PC-9 (cell line): ENCODE results near the gene FOXF2. TPM values are rescaled to one million over a fixed set of nuclear protein-coding genes. Genes with fewer than 3 reads are reported as not detected.

Source experiments
- BruUV-seq: library from RNA; stranded (reverse); fragments of 400-500 nt; replicated peaks from 2 replicates; lab custom pipeline; 2021; lab: Mats Ljungman, UMichigan
- CTCF ChIA-PET: fragments of 300-600 bp; sonication (Branson Sonifier 250); formaldehyde crosslinking; loops from one replicate; lab custom pipeline; 2022; ENCODE audit warnings: antibody characterized with exemption; lab: Charles Lee
- POLR2A ChIA-PET: fragments of 300-600 bp; sonication (Branson Sonifier 250); formaldehyde crosslinking; loops from one replicate; lab custom pipeline; 2022; ENCODE audit warnings: antibody characterized with exemption; ENCODE audit not compliant: unreplicated experiment; lab: Charles Lee
- DNase-seq, 2 experiments: peaks; one replicate each; pipeline versions ENCODE4 v3.0.0 to v3.0.0-alpha.2; 2015 to 2022; ENCODE audit warnings: mixed read lengths in 1 of 2
- H2AFZ ChIP-seq: fragments of 200-600 bp; sonication (generic); 2 replicates; pipeline ENCODE4 v1.8.1; 2017; ENCODE audit warnings: antibody characterized with exemption
- H3F3A ChIP-seq: fragments of 200-600 bp; sonication (generic); 2 replicates; pipeline ENCODE4 v1.8.1; 2017; ENCODE audit warnings: antibody characterized with exemption, mild to moderate bottlenecking, low read depth; ENCODE audit not compliant: insufficient read depth
- H3K27ac ChIP-seq: fragments of 200-600 bp; sonication (generic); 2 replicates; pipeline ENCODE4 v1.6.1; 2016; ENCODE audit warnings: mixed run types
- H3K27me3 ChIP-seq: fragments of 200-600 bp; sonication (generic); 2 replicates; pipeline ENCODE4 v1.6.1; 2016; ENCODE audit warnings: low read depth, mixed run types; ENCODE audit not compliant: insufficient read depth
- H3K36me3 ChIP-seq: fragments of 200-600 bp; sonication (generic); 2 replicates; pipeline ENCODE4 v1.6.1; 2016; ENCODE audit warnings: low read depth, mixed run types
- H3K4me1 ChIP-seq: fragments of 200-600 bp; sonication (generic); replicated peaks from 2 replicates; pipeline ENCODE4 v1.6.1; 2016; ENCODE audit warnings: mixed run types; ENCODE audit not compliant: insufficient read depth
- H3K4me2 ChIP-seq: fragments of 200-600 bp; sonication (generic); 2 replicates; pipeline ENCODE4 v1.6.1; 2017; ENCODE audit warnings: mixed run types
- H3K4me3 ChIP-seq: fragments of 200-600 bp; sonication (generic); 2 replicates; pipeline ENCODE4 v1.6.1; 2016; ENCODE audit warnings: mixed run types
- H3K79me2 ChIP-seq: fragments of 200-600 bp; sonication (generic); 2 replicates; pipeline ENCODE4 v1.6.1; 2017; ENCODE audit warnings: low read depth, mixed run types
- H3K9me2 ChIP-seq: fragments of 200-600 bp; sonication (generic); 2 replicates; pipeline ENCODE4 v1.8.1; 2017; ENCODE audit warnings: mild to moderate bottlenecking; ENCODE audit not compliant: insufficient read depth
- H3K9me3 ChIP-seq: fragments of 200-600 bp; sonication (generic); 2 replicates; pipeline ENCODE4 v1.8.1; 2016; ENCODE audit warnings: low read depth; ENCODE audit not compliant: insufficient read depth
- H4K20me1 ChIP-seq: fragments of 200-600 bp; sonication (generic); 2 replicates; pipeline ENCODE4 v1.8.1; 2017; ENCODE audit not compliant: insufficient read depth
- EZH2 ChIP-seq: fragments of 200-600 bp; sonication (generic); IDR thresholded peaks from 2 replicates; pipeline ENCODE4 v1.8.0; 2017; ENCODE audit warnings: antibody characterized with exemption, low read depth
- intact Hi-C: fragments of 100-400 bp; cut with micrococcal nuclease; formaldehyde crosslinking; loops from one replicate; pipeline ENCODE4 v1.10.0; 2022; ENCODE audit not compliant: unreplicated experiment
- total RNA-seq: library from RNA; stranded (reverse); gene quantifications from 2 replicates; pipeline ENCODE4 v1.2.3, GENCODE V29; 2021
- TF ChIP-seq, protein P1 (sequence below): fragments of 200-600 bp; sonication (generic); conservative IDR thresholded peaks from 2 replicates; pipeline ENCODE4 v1.6.1; 2017; ENCODE audit warnings: mixed run types, antibody characterized with exemption, mild to moderate bottlenecking, moderate library complexity

The FOXF2 gene
- total RNA-seq, 1 experiment from 2014 or later: not detected

GRCh38 chr6:1390133-1390945, 963 bp downstream of the FOXF2 start:
- CTCF ChIA-PET: no interaction called here
- H3K4me3 ChIP-seq: no peak overlapping the region
- intact Hi-C loops: no loop called here
- TF ChIP-seq, protein P1, sequence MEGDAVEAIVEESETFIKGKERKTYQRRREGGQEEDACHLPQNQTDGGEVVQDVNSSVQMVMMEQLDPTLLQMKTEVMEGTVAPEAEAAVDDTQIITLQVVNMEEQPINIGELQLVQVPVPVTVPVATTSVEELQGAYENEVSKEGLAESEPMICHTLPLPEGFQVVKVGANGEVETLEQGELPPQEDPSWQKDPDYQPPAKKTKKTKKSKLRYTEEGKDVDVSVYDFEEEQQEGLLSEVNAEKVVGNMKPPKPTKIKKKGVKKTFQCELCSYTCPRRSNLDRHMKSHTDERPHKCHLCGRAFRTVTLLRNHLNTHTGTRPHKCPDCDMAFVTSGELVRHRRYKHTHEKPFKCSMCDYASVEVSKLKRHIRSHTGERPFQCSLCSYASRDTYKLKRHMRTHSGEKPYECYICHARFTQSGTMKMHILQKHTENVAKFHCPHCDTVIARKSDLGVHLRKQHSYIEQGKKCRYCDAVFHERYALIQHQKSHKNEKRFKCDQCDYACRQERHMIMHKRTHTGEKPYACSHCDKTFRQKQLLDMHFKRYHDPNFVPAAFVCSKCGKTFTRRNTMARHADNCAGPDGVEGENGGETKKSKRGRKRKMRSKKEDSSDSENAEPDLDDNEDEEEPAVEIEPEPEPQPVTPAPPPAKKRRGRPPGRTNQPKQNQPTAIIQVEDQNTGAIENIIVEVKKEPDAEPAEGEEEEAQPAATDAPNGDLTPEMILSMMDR: no peak
- TF ChIP-seq EZH2: no peak
- H3K4me2 ChIP-seq: no peak overlapping the region
- H3K9me3 ChIP-seq: no peaks in the 10 kb centered on the region
- no peaks in the 10 kb centered on the region for H3F3A ChIP-seq
- no peaks in the 10 kb centered on the region for H3K79me2 ChIP-seq
- H3K27ac ChIP-seq: no peak overlapping the region
- POLR2A ChIA-PET: interaction anchor here (0.6 kb wide), 1 partner anchor 831 kb away, joined by 5 read pairs; no protein-coding TSS in a partner anchor
- H2AFZ ChIP-seq: no peak overlapping the region
- BruUV-seq: no TSS peak
- no peak for DNase-seq
- H3K4me1 ChIP-seq: no peaks in the 10 kb centered on the region
- no peaks in the 10 kb centered on the region for H3K27me3 ChIP-seq
- no peaks in the 10 kb centered on the region for H3K36me3 ChIP-seq
- H3K9me2 ChIP-seq: no peaks in the 10 kb centered on the region
- H4K20me1 ChIP-seq: no peaks in the 10 kb centered on the region

DNA sequence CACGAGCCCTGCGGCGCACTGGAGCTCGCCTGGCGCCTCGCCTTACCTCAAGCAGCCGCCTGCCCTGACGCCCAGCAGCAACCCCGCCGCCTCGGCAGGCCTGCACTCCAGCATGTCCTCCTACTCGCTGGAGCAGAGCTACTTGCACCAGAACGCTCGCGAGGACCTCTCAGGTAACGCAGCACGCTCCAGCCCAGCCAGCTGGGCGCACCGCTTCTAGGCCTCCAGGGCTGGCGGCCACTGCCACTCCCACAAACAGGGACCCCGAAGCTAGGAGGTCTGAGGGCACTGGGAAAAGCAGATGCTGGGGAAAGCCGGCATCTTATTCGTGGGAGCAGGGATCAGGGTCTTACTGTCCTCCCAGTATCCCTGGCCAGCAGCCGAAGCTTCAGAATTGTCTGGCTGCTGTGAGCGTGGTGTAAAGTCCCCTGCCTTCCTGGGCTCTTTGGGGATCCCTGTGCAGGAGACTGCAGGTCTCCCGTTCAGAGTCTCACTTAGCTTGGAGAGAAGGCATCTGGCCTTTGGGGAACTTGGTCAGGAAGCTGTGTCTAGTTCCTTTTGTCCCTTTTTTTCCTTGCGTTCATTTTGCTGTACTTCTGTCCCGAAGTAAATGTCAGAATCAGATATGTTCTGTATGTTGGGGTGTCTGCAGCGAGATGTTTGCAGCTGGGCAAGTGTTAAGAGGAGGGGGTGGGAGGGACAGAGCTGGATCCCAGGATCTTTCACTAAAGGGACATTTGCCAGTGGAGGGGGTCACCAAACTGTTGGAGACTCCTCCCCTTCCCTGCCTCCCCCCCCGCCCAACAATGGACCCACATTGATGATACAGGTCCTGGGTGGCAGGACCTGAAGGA, 1.8 kb downstream of the FOXF2 start:
- Histone ChIP-seq H3K79me2 (no peaks in the 10 kb centered on the region), H3K4me1 (no peaks in the 10 kb centered on the region), H3F3A (no peaks in the 10 kb centered on the region), H3K9me3 (no peaks in the 10 kb centered on the region), H4K20me1 (no peaks in the 10 kb centered on the region), H2AFZ (no peak overlapping the region), H3K4me3 (no peak overlapping the region), H3K9me2 (no peaks in the 10 kb centered on the region), H3K36me3 (no peaks in the 10 kb centered on the region), H3K27ac (no peak overlapping the region), H3K4me2 (no peak overlapping the region), H3K27me3 (no peaks in the 10 kb centered on the region)
- no TSS peak for BruUV-seq
- intact Hi-C loops: no loop called here
- DNase-seq: no peak
- ChIA-PET CTCF (interaction anchor here (0.7 kb wide), 2 partner anchors 52 to 610 kb away, joined by 4 read pairs; no protein-coding TSS in a partner anchor), POLR2A (interaction anchor here (0.6 kb wide), 1 partner anchor 830 kb away, joined by 5 read pairs; no protein-coding TSS in a partner anchor)
- TF ChIP-seq, protein P1: no peak
- TF ChIP-seq EZH2: no peak

DNA sequence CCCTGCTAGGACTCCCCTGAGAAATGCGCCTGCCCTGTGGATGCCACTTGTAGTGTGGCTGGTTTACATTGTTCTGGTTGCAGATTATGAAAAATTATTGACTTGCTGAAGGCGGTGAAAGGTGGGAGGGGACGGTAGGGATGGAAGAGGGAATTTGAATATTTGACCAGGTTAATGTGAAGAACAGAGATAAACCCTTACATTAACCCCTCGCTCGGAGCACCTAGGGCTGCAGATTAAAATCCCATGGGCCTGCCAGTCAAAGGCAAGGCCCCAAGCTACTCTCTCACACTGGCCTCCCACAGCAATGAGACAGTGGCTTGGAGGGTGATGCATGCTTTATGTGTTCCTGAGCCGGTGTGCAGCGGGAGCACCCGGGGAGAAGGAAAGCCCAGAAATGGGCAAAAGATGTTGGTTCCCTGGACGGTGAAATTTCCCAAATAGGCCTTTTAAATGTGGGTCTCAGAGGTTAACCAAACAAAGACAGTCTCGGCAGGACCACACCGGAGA, 2.5 kb downstream of the FOXF2 start:
- Histone ChIP-seq H3K9me3 (no peaks in the 10 kb centered on the region), H3K4me2 (no peak overlapping the region), H3K27me3 (no peaks in the 10 kb centered on the region), H3K4me1 (0 out of 2 replicates have a peak, but pooled peaks cover 3% of the 10 kb centered on the region), H4K20me1 (no peaks in the 10 kb centered on the region), H3F3A (no peaks in the 10 kb centered on the region), H3K36me3 (no peaks in the 10 kb centered on the region), H3K4me3 (no peak overlapping the region), H3K79me2 (no peaks in the 10 kb centered on the region), H3K9me2 (no peaks in the 10 kb centered on the region), H2AFZ (no peak overlapping the region), H3K27ac (no peak overlapping the region)
- BruUV-seq: no TSS peak
- DNase-seq: no peak
- intact Hi-C loops: no loop called here
- no peak for TF ChIP-seq EZH2
- TF ChIP-seq, protein P1: no peak
- ChIA-PET CTCF (no interaction called here), POLR2A (no interaction called here)
